Loucy (cell line): Measurements from ENCODE around the gene WWOX.

Experiments
- H2AFZ ChIP-seq: fragments of 200-600 bp; sonication (generic); 2 replicates; pipeline ENCODE4 v1.6.0; 2016; ENCODE audit warnings: antibody characterized with exemption, mild to moderate bottlenecking, low read length, moderate library complexity
- H3F3A ChIP-seq: fragments of 200-600 bp; 2 replicates; pipeline ENCODE4 v1.6.0; 2016; ENCODE audit warnings: antibody characterized with exemption, low read depth, mild to moderate bottlenecking
- H3K27me3 ChIP-seq: fragments of 200-600 bp; sonication (generic); 2 replicates; pipeline ENCODE4 v1.6.1; 2014; ENCODE audit warnings: low read length, mild to moderate bottlenecking; ENCODE audit not compliant: insufficient read depth, poor library complexity, severe bottlenecking
- H3K36me3 ChIP-seq: fragments of 200-600 bp; sonication (generic); 2 replicates; pipeline ENCODE4 v1.6.1; 2016; ENCODE audit warnings: low read length; ENCODE audit not compliant: insufficient read depth
- H3K4me1 ChIP-seq: fragments of 200-600 bp; sonication (generic); 2 replicates; pipeline ENCODE4 v1.5.1; 2014; ENCODE audit warnings: low read length, mild to moderate bottlenecking; ENCODE audit not compliant: insufficient read depth, poor library complexity, severe bottlenecking
- H3K4me2 ChIP-seq: fragments of 200-600 bp; sonication (generic); 2 replicates; pipeline ENCODE4 v1.6.0; 2014; ENCODE audit warnings: antibody characterized with exemption, low read length, low read depth, mild to moderate bottlenecking; ENCODE audit not compliant: poor library complexity, severe bottlenecking
- H3K4me3 ChIP-seq: fragments of 200-600 bp; sonication (generic); 2 replicates; pipeline ENCODE4 v1.5.1; 2014; ENCODE audit warnings: low read length, mild to moderate bottlenecking, mixed read lengths; ENCODE audit not compliant: poor library complexity, severe bottlenecking
- H3K79me2 ChIP-seq: fragments of 200-600 bp; sonication (generic); 2 replicates; pipeline ENCODE4 v1.6.1; 2014; ENCODE audit warnings: low read length; ENCODE audit not compliant: insufficient read depth
- H3K9ac ChIP-seq: fragments of 200-600 bp; sonication (generic); 2 replicates; pipeline ENCODE4 v1.6.0; 2014; ENCODE audit warnings: mild to moderate bottlenecking, low read depth, low read length, moderate library complexity; ENCODE audit not compliant: poor library complexity, severe bottlenecking
- H3K9me2 ChIP-seq: fragments of 200-600 bp; sonication (generic); replicated peaks from 2 replicates; pipeline ENCODE4 v1.6.1; 2016; ENCODE audit warnings: low read depth, low read length, mixed read lengths
- H3K9me3 ChIP-seq: fragments of 200-600 bp; sonication (generic); 2 replicates; pipeline ENCODE4 v1.6.1; 2014; ENCODE audit warnings: mild to moderate bottlenecking, antibody characterized with exemption, low read length, low read depth; ENCODE audit not compliant: insufficient read depth
- H4K20me1 ChIP-seq: fragments of 200-600 bp; sonication (generic); 2 replicates; pipeline ENCODE4 v1.6.0; 2014; ENCODE audit warnings: antibody characterized with exemption, low read length, mild to moderate bottlenecking; ENCODE audit not compliant: insufficient read depth, poor library complexity, severe bottlenecking
- EZH2phosphoT487 ChIP-seq: fragments of 200-600 bp; IDR thresholded peaks from 2 replicates; pipeline ENCODE4 v1.6.1; 2018; ENCODE audit warnings: antibody characterized with exemption, mild to moderate bottlenecking, moderate library complexity, borderline replicate concordance
- TF ChIP-seq, protein P1 (sequence below): fragments of 200-600 bp; sonication (generic); conservative IDR thresholded peaks from 2 replicates; pipeline ENCODE4 v1.5.1; 2014; ENCODE audit warnings: mild to moderate bottlenecking, antibody characterized with exemption, low read length

WWOX gene

DNA sequence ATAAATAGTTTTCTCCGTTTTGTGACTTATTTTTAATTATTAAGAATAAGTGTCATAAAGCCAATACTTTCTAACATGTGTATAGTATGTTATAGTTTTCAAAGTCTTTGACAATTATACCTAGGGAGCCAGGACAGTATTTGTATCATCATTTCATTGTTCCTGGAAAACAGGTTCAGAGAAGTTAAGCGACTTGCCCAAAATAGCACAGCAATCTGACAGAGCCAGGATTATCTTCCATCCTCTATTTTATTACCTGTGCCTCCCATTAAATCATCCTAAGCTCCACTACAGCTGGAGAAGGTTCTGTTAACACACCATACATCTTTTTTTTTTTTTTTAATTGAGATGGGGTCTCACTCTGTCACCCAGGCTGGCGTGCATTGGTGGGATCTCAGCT, 782.7 kb downstream of the WWOX start:
- no peaks in the 10 kb centered on the region for H3K4me1 ChIP-seq
- H3K4me3 ChIP-seq: no peak overlapping the region

DNA sequence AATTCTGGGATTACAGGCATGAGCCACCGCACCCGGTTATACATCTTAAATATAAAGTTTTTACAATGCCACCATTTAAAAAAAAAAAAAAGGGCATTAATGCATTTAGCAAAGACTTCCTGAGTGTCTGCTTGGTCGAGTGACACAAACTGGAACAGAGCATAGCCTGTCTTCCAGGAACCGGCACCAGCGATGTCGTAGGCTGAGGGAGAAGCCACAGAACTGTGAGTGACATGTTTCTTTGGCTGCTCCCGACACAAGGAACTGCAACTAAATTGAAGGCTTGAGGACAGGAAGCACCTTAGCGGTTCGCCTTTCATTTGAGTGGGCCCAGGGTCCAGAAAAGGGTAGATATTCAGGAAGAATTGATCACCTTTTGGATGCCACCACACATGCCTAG, 783.3 kb downstream of the WWOX start:
- Histone ChIP-seq H3K9ac (no peak overlapping the region), H3K27me3 (no peaks in the 10 kb centered on the region)
- TF ChIP-seq, protein P1, sequence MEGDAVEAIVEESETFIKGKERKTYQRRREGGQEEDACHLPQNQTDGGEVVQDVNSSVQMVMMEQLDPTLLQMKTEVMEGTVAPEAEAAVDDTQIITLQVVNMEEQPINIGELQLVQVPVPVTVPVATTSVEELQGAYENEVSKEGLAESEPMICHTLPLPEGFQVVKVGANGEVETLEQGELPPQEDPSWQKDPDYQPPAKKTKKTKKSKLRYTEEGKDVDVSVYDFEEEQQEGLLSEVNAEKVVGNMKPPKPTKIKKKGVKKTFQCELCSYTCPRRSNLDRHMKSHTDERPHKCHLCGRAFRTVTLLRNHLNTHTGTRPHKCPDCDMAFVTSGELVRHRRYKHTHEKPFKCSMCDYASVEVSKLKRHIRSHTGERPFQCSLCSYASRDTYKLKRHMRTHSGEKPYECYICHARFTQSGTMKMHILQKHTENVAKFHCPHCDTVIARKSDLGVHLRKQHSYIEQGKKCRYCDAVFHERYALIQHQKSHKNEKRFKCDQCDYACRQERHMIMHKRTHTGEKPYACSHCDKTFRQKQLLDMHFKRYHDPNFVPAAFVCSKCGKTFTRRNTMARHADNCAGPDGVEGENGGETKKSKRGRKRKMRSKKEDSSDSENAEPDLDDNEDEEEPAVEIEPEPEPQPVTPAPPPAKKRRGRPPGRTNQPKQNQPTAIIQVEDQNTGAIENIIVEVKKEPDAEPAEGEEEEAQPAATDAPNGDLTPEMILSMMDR: no peak
- TF ChIP-seq EZH2phosphoT487: no peak

More for the DNA sequence above, 782.7 kb downstream of the WWOX start:
- Histone ChIP-seq H3K9me3 (no peaks in the 10 kb centered on the region), H3F3A (no peaks in the 10 kb centered on the region), H3K4me2 (no peak overlapping the region), H3K27me3 (no peaks in the 10 kb centered on the region), H3K36me3 (no peaks in the 10 kb centered on the region), H3K9me2 (no peaks in the 10 kb centered on the region), H2AFZ (no peak overlapping the region), H3K9ac (no peak overlapping the region), H4K20me1 (no peaks in the 10 kb centered on the region), H3K79me2 (no peaks in the 10 kb centered on the region)
- TF ChIP-seq, protein P1: no peak
- TF ChIP-seq EZH2phosphoT487: no peak

DNA sequence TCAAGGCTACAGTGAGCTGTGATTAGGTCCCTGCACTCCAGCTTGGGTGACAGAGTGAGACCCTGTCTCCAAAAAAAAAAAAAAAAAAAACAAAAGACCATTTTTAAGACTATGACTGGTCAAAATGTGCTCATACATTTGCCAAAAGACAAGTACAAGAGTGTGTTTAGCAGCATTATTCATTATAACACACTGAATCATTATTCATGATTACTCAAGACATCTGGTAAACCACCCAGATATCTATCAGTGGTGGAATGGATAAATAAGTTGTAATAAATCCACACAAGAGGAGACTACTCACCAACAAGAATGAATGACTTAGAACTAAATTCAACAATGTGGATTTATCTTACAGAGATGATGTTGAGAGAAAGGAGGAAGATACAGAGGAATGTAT, 784.8 kb downstream of the WWOX start:
- H3K9ac ChIP-seq: no peak overlapping the region
- no peak overlapping the region for H3K4me2 ChIP-seq
- no peak for TF ChIP-seq EZH2phosphoT487
- TF ChIP-seq, protein P1: no peak
- no peaks in the 10 kb centered on the region for H4K20me1 ChIP-seq
- no peak overlapping the region for H2AFZ ChIP-seq
- H3K36me3 ChIP-seq: no peaks in the 10 kb centered on the region
- H3K9me3 ChIP-seq: no peaks in the 10 kb centered on the region
- no peaks in the 10 kb centered on the region for H3K9me2 ChIP-seq
- no peaks in the 10 kb centered on the region for H3K27me3 ChIP-seq
- H3F3A ChIP-seq: no peaks in the 10 kb centered on the region
- H3K4me3 ChIP-seq: no peak overlapping the region
- H3K79me2 ChIP-seq: no peaks in the 10 kb centered on the region
- H3K4me1 ChIP-seq: no peaks in the 10 kb centered on the region

More for the DNA sequence above, 783.3 kb downstream of the WWOX start:
- H3K4me2 ChIP-seq: no peak overlapping the region
- H3K4me1 ChIP-seq: no peaks in the 10 kb centered on the region
- H3K9me2 ChIP-seq: no peaks in the 10 kb centered on the region
- no peaks in the 10 kb centered on the region for H3K79me2 ChIP-seq
- H3F3A ChIP-seq: no peaks in the 10 kb centered on the region
- H4K20me1 ChIP-seq: no peaks in the 10 kb centered on the region
- H3K36me3 ChIP-seq: no peaks in the 10 kb centered on the region
- H3K4me3 ChIP-seq: no peak overlapping the region
- H2AFZ ChIP-seq: no peak overlapping the region
- H3K9me3 ChIP-seq: no peaks in the 10 kb centered on the region
